Activated T-cell treated with anti-CD3 and anti-CD28 coated beads, Interleukin-2, amount 50 U/mL, for 4 hours (primary cell): ENCODE measurements around the gene SORT1. TPM values are rescaled to one million over a fixed set of nuclear protein-coding genes. Genes with fewer than 3 reads are reported as not detected.
A peak's percentile ranks its signal among the peaks of the same experiment; 100 is the strongest.
"Not testable (repeated sequence)": the region's sequence is repeated elsewhere in the genome, so short reads cannot be mapped to it uniquely, and the experiment has no call there.

ENCODE experiments used
- ATAC-seq, 2 donors: fragments of 200-7000 bp; cut with Tn5 transposase; one replicate each; pipeline ENCODE4 v1.10.0; 2021
- DNase-seq: peaks from one replicate; pipeline ENCODE4 v3.0.0-alpha.2; 2020
- H3K27me3 Mint-ChIP-seq: one replicate; pipeline ENCODE4 v1.8.0; 2021; ENCODE audit warnings: low read depth, mixed read lengths
- H3K36me3 Mint-ChIP-seq: one replicate; pipeline ENCODE4 v1.8.0; 2022; ENCODE audit warnings: mixed read lengths; ENCODE audit not compliant: insufficient read depth
- H3K4me1 Mint-ChIP-seq: one replicate; pipeline ENCODE4 v1.8.0; 2021; ENCODE audit warnings: low read depth, mixed read lengths
- H3K4me3 Mint-ChIP-seq: one replicate; pipeline ENCODE4 v1.8.0; 2021; ENCODE audit warnings: mild to moderate bottlenecking, moderate library complexity, mixed read lengths
- H3K9me3 Mint-ChIP-seq: one replicate; pipeline ENCODE4 v1.8.0; 2021; ENCODE audit warnings: mixed read lengths
- total RNA-seq, 3 donors: library from RNA; stranded (reverse); gene quantifications; one replicate each; pipeline ENCODE4 v1.2.1, GENCODE V29; 2021

SORT1 gene
- total RNA-seq, 3 donors from 2014 or later = 1.1 to 1.6 (median 1.2) TPM

- Mint-ChIP-seq H3K9me3 (no peaks in the 10 kb centered on the region), H3K36me3 (no peaks in the 10 kb centered on the region), H3K4me3 (no peak overlapping the region), H3K27me3 (peaks cover 3% of the 10 kb centered on the region), H3K4me1 (no peaks in the 10 kb centered on the region)
- ATAC-seq (no peak), DNase-seq (no peak)
Measured at GRCh38 chr1:109315288-109315687, 82.4 kb downstream of the SORT1 start.

- Mint-ChIP-seq H3K4me3 (no peak overlapping the region), H3K27me3 (peaks cover 6% of the 10 kb centered on the region)
Measured at GRCh38 chr1:109314795-109315194, 82.9 kb downstream of the SORT1 start.

GRCh38 chr1:109312978-109313775, 84.5 kb downstream of the SORT1 start:
- Mint-ChIP-seq H3K4me3 (no peak overlapping the region), H3K36me3 (no peaks in the 10 kb centered on the region), H3K9me3 (no peaks in the 10 kb centered on the region), H3K4me1 (no peaks in the 10 kb centered on the region), H3K27me3 (peaks cover 12% of the 10 kb centered on the region)
- ATAC-seq = no peak
- DNase-seq = no peak

More at GRCh38 chr1:109314795-109315194, 82.9 kb downstream of the SORT1 start:
- ATAC-seq = no peak
- H3K4me1 Mint-ChIP-seq = no peaks in the 10 kb centered on the region
- H3K36me3 Mint-ChIP-seq = no peaks in the 10 kb centered on the region
- no peak for DNase-seq
- H3K9me3 Mint-ChIP-seq = no peaks in the 10 kb centered on the region

- no peaks in the 10 kb centered on the region for H3K36me3 Mint-ChIP-seq
- H3K4me3 Mint-ChIP-seq = no peak overlapping the region
- no peak for DNase-seq
- no peaks in the 10 kb centered on the region for H3K9me3 Mint-ChIP-seq
- H3K4me1 Mint-ChIP-seq = no peaks in the 10 kb centered on the region
- no peak for ATAC-seq
- peaks cover 12% of the 10 kb centered on the region for H3K27me3 Mint-ChIP-seq
Measured at GRCh38 chr1:109312246-109312645, 85.5 kb downstream of the SORT1 start.

- H3K9me3 Mint-ChIP-seq = no peaks in the 10 kb centered on the region
- no peaks in the 10 kb centered on the region for H3K36me3 Mint-ChIP-seq
- no peak for DNase-seq
- H3K4me1 Mint-ChIP-seq = no peaks in the 10 kb centered on the region
- peaks cover 14% of the 10 kb centered on the region for H3K27me3 Mint-ChIP-seq
- no peak overlapping the region for H3K4me3 Mint-ChIP-seq
- no peak for ATAC-seq
Measured at GRCh38 chr1:109309347-109309746, 88.4 kb downstream of the SORT1 start.

- Mint-ChIP-seq H3K4me1 (no peaks in the 10 kb centered on the region), H3K36me3 (no peaks in the 10 kb centered on the region), H3K9me3 (no peaks in the 10 kb centered on the region), H3K4me3 (no peak overlapping the region), H3K27me3 (peaks cover 14% of the 10 kb centered on the region)
- no peak for DNase-seq
- peak in 1 of 2 donors; percentile 7 for ATAC-seq
Measured at GRCh38 chr1:109307274-109308021, 90.3 kb downstream of the SORT1 start.

GRCh38 chr1:109306832-109307273, 90.9 kb downstream of the SORT1 start, which contains the start of gene MYBPHL:
MYBPHL (minus strand) TSS chr1:109307011; CDS start chr1:109306991, 20 bp downstream.
- Mint-ChIP-seq H3K9me3 (no peaks in the 10 kb centered on the region), H3K27me3 (peaks cover 14% of the 10 kb centered on the region), H3K36me3 (no peaks in the 10 kb centered on the region), H3K4me1 (no peaks in the 10 kb centered on the region), H3K4me3 (no peak within 1 kb of the TSS)
- ATAC-seq = no peak
- DNase-seq = no peak

GRCh38 chr1:109305991-109306390, 91.7 kb downstream of the SORT1 start:
- peaks cover 11% of the 10 kb centered on the region for H3K27me3 Mint-ChIP-seq
- H3K9me3 Mint-ChIP-seq, H3K4me3 Mint-ChIP-seq, ATAC-seq, H3K36me3 Mint-ChIP-seq, DNase-seq, H3K4me1 Mint-ChIP-seq: not testable (repeated sequence)

GRCh38 chr1:109304226-109304920, 93.3 kb downstream of the SORT1 start:
- H3K9me3 Mint-ChIP-seq = no peaks in the 10 kb centered on the region
- no peaks in the 10 kb centered on the region for H3K36me3 Mint-ChIP-seq
- no peak overlapping the region for H3K4me3 Mint-ChIP-seq
- peaks cover 13% of the 10 kb centered on the region for H3K27me3 Mint-ChIP-seq
- DNase-seq = no peak
- no peaks in the 10 kb centered on the region for H3K4me1 Mint-ChIP-seq
- no peak for ATAC-seq

GRCh38 chr1:109301874-109302273, 95.8 kb downstream of the SORT1 start:
- Mint-ChIP-seq H3K9me3 (no peaks in the 10 kb centered on the region), H3K27me3 (peaks cover 13% of the 10 kb centered on the region), H3K4me1 (no peaks in the 10 kb centered on the region), H3K36me3 (no peaks in the 10 kb centered on the region), H3K4me3 (no peak overlapping the region)
- ATAC-seq = no peak
- DNase-seq = no peak

GRCh38 chr1:109300650-109301151, 97.0 kb downstream of the SORT1 start:
- Mint-ChIP-seq H3K4me3 (no peak overlapping the region), H3K36me3 (no peaks in the 10 kb centered on the region), H3K9me3 (no peaks in the 10 kb centered on the region), H3K4me1 (no peaks in the 10 kb centered on the region), H3K27me3 (peaks cover 15% of the 10 kb centered on the region)
- no peak for ATAC-seq
- DNase-seq = no peak

- H3K36me3 Mint-ChIP-seq = no peaks in the 10 kb centered on the region
- no peak overlapping the region for H3K4me3 Mint-ChIP-seq
- DNase-seq (no peak), ATAC-seq (no peak)
- no peaks in the 10 kb centered on the region for H3K4me1 Mint-ChIP-seq
- H3K9me3 Mint-ChIP-seq = no peaks in the 10 kb centered on the region
- H3K27me3 Mint-ChIP-seq = peaks cover 16% of the 10 kb centered on the region
Measured at GRCh38 chr1:109299558-109300343, 98.0 kb downstream of the SORT1 start.

GRCh38 chr1:109298666-109299557, 98.8 kb downstream of the SORT1 start:
- no peak for DNase-seq
- Mint-ChIP-seq H3K9me3 (no peaks in the 10 kb centered on the region), H3K36me3 (no peaks in the 10 kb centered on the region), H3K4me1 (no peaks in the 10 kb centered on the region), H3K4me3 (no peak overlapping the region), H3K27me3 (peaks cover 17% of the 10 kb centered on the region)
- ATAC-seq = no peak
